Measurements from ENCODE around the gene PLEKHM2. TPM values are rescaled to one million over a fixed set of nuclear protein-coding genes. Genes with fewer than 3 reads are reported as not detected.

Gene PLEKHM2
- total RNA-seq, 1 experiment from 2014 or later: 49.7 TPM

GRCh38 chr1:15735304-15736037 is 51.4 kb downstream of the PLEKHM2 start:
- Mint-ChIP-seq H3K27ac (no peak overlapping the region), H3K4me1 (no peaks in the 10 kb centered on the region), H3K27me3 (ENCODE audit: low read depth) (no peaks in the 10 kb centered on the region), H3K9me3 (no peaks in the 10 kb centered on the region), H3K36me3 (peaks cover 3% of the 10 kb centered on the region; the same call in 1 of the 2 replicates), H3K4me3 (no peak overlapping the region)
- ATAC-seq (no peak), DNase-seq (ENCODE audit: low spot score) (no peak)
- ChIA-PET CTCF (interaction anchor here (0.6 to 0.7 kb wide), 2 partner anchors 89 to 105 kb away, joined by 3 to 4 read pairs; no protein-coding TSS in a partner anchor), POLR2A (no interaction called here)
- no peak for TF ChIP-seq NFYB (CRISPR knock-in tag; conservative IDR thresholded peaks at IDR 0.05; ENCODE audit: low read depth)

GRCh38 chr1:15736038-15736891 is 52.1 kb downstream of the PLEKHM2 start, which contains the start of gene SLC25A34:
Gene SLC25A34, plus strand, starts transcription at chr1:15736258. Its CDS starts 228 bp downstream, at chr1:15736486.
- DNase-seq (ENCODE audit: low spot score) (peak; percentile 41), ATAC-seq (peak; percentile 19)
- peaks cover 3% of the 10 kb centered on the region; the same call in 1 of the 2 replicates for H3K36me3 Mint-ChIP-seq
- no peak within 1 kb of the TSS for H3K27ac Mint-ChIP-seq
- TF ChIP-seq SMAD4 (CRISPR knock-in tag; IDR thresholded peaks at IDR 0.05): no peak
- TF ChIP-seq ZNF425 (CRISPR knock-in tag; conservative IDR thresholded peaks at IDR 0.05): no peak
- no peak for TF ChIP-seq NFATC4 (CRISPR knock-in tag; IDR thresholded peaks at IDR 0.05)
- TF ChIP-seq HMGA2 (CRISPR knock-in tag; IDR thresholded peaks at IDR 0.05): no peak
- no peak for TF ChIP-seq ZNF232 (CRISPR knock-in tag; IDR thresholded peaks at IDR 0.05)
- no peak for TF ChIP-seq ERG (CRISPR knock-in tag; IDR thresholded peaks at IDR 0.05)
- no peak for TF ChIP-seq TEAD1 (CRISPR knock-in tag; IDR thresholded peaks at IDR 0.05)
- TF ChIP-seq CDX4 (CRISPR knock-in tag; IDR thresholded peaks at IDR 0.05; ENCODE audit: borderline replicate concordance): no peak
- TF ChIP-seq FOXJ3 (CRISPR knock-in tag; IDR thresholded peaks at IDR 0.05; ENCODE audit: borderline replicate concordance): no peak
- TF ChIP-seq ETV6 (CRISPR knock-in tag; IDR thresholded peaks at IDR 0.05): no peak
- no peak for TF ChIP-seq CREB1 (CRISPR knock-in tag; IDR thresholded peaks at IDR 0.05)
- no peak for TF ChIP-seq ARID4B (CRISPR knock-in tag; IDR thresholded peaks at IDR 0.05; ENCODE audit: borderline replicate concordance)
- TF ChIP-seq ATF1 (CRISPR knock-in tag; IDR thresholded peaks at IDR 0.05): no peak
- TF ChIP-seq PREB (CRISPR knock-in tag; IDR thresholded peaks at IDR 0.05; ENCODE audit: borderline replicate concordance): no peak
- no peak for TF ChIP-seq NR1H2 (CRISPR knock-in tag; IDR thresholded peaks at IDR 0.05)
- ChIA-PET POLR2A (no interaction called here), CTCF (interaction anchor here (0.7 to 1.1 kb wide), 3 partner anchors 13 to 55 kb away, joined by 3 read pairs; no protein-coding TSS in a partner anchor)
- no peaks in the 10 kb centered on the region for H3K27me3 Mint-ChIP-seq (ENCODE audit: low read depth)
- peaks cover 3% of the 10 kb centered on the region for H3K4me1 Mint-ChIP-seq
- no peak within 1 kb of the TSS for H3K4me3 Mint-ChIP-seq
- no peaks in the 10 kb centered on the region for H3K9me3 Mint-ChIP-seq

Data from WTC11 (cell line).